ENCODE measurements around the gene DUSP22. TPM values are rescaled to one million over a fixed set of nuclear protein-coding genes. Genes with fewer than 3 reads are reported as not detected.

Gene DUSP22, protein sequence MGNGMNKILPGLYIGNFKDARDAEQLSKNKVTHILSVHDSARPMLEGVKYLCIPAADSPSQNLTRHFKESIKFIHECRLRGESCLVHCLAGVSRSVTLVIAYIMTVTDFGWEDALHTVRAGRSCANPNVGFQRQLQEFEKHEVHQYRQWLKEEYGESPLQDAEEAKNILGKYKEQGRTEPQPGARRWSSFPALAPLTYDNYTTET
- 11.6 TPM in 2 replicates for total RNA-seq (2014; rRNA removed; shearing (Covaris generic))

GRCh38 chr6:291697-292505 lies at the start of gene DUSP22:
TSS of gene DUSP22 (plus strand) at chr6:292487. CDS start at chr6:292540, 53 bp downstream.

DNA sequence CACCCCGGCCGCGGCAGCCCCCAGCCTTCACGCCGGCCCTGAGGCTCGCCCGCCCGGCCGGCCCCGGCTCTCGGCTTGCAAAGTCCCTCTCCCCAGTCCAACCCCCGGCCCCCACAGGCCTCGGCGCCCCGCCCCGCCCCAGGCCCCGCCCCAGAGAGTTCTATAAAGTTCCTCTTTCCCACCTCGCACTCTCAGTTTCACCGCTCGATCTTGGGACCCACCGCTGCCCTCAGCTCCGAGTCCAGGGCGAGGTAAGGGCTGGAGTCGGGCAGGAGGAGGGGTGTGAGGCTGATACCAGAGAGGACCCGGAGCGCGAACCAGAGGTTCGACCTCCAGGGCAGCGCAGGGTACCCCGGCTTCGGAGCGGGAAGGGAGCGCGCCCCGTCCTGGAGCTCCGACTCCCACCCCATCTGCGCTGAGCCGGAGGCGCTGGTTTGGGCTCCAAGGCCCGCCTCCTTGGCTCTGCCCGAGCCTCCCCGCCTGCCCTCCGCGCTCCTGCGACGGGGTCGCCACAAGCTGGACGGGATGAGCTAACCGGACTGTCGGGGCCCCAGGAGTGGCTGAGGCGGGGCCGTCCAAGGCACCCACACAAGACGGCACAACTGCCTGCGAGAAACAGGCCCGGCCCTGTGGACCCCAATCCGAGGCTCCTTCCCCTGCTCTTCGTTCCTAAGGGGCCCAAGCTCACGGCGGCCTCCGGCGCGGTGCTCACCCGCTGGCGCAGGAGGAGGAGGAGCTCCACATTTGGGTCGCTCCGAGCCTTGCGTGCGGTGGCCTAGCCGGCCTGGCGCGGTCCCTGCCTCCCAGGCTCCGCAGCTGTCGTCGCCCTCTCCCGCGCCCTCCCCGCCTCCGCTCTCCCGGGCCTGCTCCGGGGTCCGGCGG lies 99.5 kb downstream of the DUSP22 start, which contains the start of gene IRF4:
TSS of gene IRF4 (plus strand) at position 194 of the 882 bp plus-strand sequence. CDS start 1,401 bp downstream, outside the sequence.

Other genes starting within 250 kb of the DUSP22 start
- gene IRF4, start 99.3 kb downstream of the DUSP22 start, total RNA-seq (2014; rRNA removed; shearing (Covaris generic)): 0.19 and 3.3 TPM in 2 replicates